ENCODE measurements around the gene SYAP1. TPM values are rescaled to one million over a fixed set of nuclear protein-coding genes. Genes with fewer than 3 reads are reported as not detected.

The SYAP1 gene
- total and polyA plus RNA-seq, 9 of the 15 experiments (the other 6 are each of a cell fraction or from before 2014, with no cell fraction given), result 5.7 to 35.3 (median 27.6) TPM

- no peak for TF ChIP-seq BCLAF1 (IDR thresholded peaks at IDR 0.05; ENCODE audit: borderline replicate concordance in 1 of 2, control insufficient read depth in 1 of 2, low read depth in 2 of 2, low read length in 1 of 2)
- no peak for TF ChIP-seq HMG20B (CRISPR knock-in tag; IDR thresholded peaks at IDR 0.05)
- TF ChIP-seq ZNF263 (CRISPR knock-in tag; IDR thresholded peaks at IDR 0.05; ENCODE audit: borderline replicate concordance), result no peak
- no peak for TF ChIP-seq NFE2L1 (tag; IDR thresholded peaks at IDR 0.05; ENCODE audit: borderline replicate concordance, low read depth)
- peak; percentile 56; the same call in 1 of the 2 replicates for TF ChIP-seq GABPB1 (CRISPR knock-in tag; IDR thresholded peaks at IDR 0.05)
- peak in 1 of 2 experiments; percentile 58; a peak in 1 of 4 replicates for TF ChIP-seq MAZ (CRISPR knock-in tag; conservative IDR thresholded peaks at IDR 0.05 in 1 of 2, IDR thresholded peaks at IDR 0.05 in 1 of 2)
- TF ChIP-seq MAX (CRISPR knock-in tag; IDR thresholded peaks at IDR 0.05), result peak; percentile 31; the same call in 1 of the 2 replicates
- TF ChIP-seq GABPB2 (CRISPR knock-in tag; conservative IDR thresholded peaks at IDR 0.05), result no peak
- TF ChIP-seq SMAD1 (IDR thresholded peaks at IDR 0.05; ENCODE audit: low read depth, low read length, partially characterized antibody), result no peak
- no peak for TF ChIP-seq ZNF778 (CRISPR knock-in tag; IDR thresholded peaks at IDR 0.05)
- TF ChIP-seq HCFC1 (IDR thresholded peaks at IDR 0.05; ENCODE audit: low read depth, low read length), result peak; percentile 91
- peak; percentile 89 for TF ChIP-seq TBP (optimal IDR thresholded peaks at IDR 0.05; ENCODE audit: low read depth, low read length)
- TF ChIP-seq SRSF3 (IDR thresholded peaks at IDR 0.05; ENCODE audit: insufficient read depth, low read length), result no peak
- TF ChIP-seq THAP12 (CRISPR knock-in tag; IDR thresholded peaks at IDR 0.05), result 0 out of 2 replicates have a peak, but pooled peaks have one; percentile 8
- no peak for TF ChIP-seq KLF10 (CRISPR knock-in tag; IDR thresholded peaks at IDR 0.05)
- no peak for TF ChIP-seq RFX5 (IDR thresholded peaks at IDR 0.05; ENCODE audit: low read depth, low read length)
- TF ChIP-seq RB1 (IDR thresholded peaks at IDR 0.05; ENCODE audit: low read depth), result peak; percentile 58
- TF ChIP-seq NKRF (IDR thresholded peaks at IDR 0.05; ENCODE audit: borderline replicate concordance), result peak; percentile 37; the same call in 1 of the 2 replicates
- TF ChIP-seq DPF2 (IDR thresholded peaks at IDR 0.05), result no peak; the same call in 1 of the 2 replicates
- no peak; the same call in 1 of the 2 replicates for TF ChIP-seq ZBTB7A (IDR thresholded peaks at IDR 0.05; ENCODE audit: borderline replicate concordance, control insufficient read depth, low read depth, low read length)
- no peak for TF ChIP-seq ZEB2 (IDR thresholded peaks at IDR 0.05)
Observed at GRCh38 chrX:16786139-16786790, 66.9 kb downstream of the SYAP1 start, which contains the start of gene TXLNG (continued).

Measured in K562 (cell line).